ENCODE measurements around the gene LAMC2.
"Not testable (repeated sequence)": the region's sequence is repeated elsewhere in the genome, so short reads cannot be mapped to it uniquely, and the experiment has no call there.

LAMC2 gene

GRCh38 chr1:183263886-183264602 lies 78.0 kb downstream of the LAMC2 start:
- DNase-seq (ENCODE audit: low read depth): no peak

GRCh38 chr1:183267646-183268431 lies 81.8 kb downstream of the LAMC2 start:
- DNase-seq (ENCODE audit: low read depth): peak; percentile 98

- DNase-seq (ENCODE audit: low read depth): peak; percentile 96
Measured at GRCh38 chr1:183270541-183271141, 84.6 kb downstream of the LAMC2 start.

GRCh38 chr1:183272390-183272848 lies 86.4 kb downstream of the LAMC2 start:
- DNase-seq (ENCODE audit: low read depth): peak; percentile 99

- DNase-seq (ENCODE audit: low read depth): peak; percentile 79
Measured at GRCh38 chr1:183273300-183273699, 87.2 kb downstream of the LAMC2 start.

- DNase-seq (ENCODE audit: low read depth): not testable (repeated sequence)
Measured at GRCh38 chr1:183273984-183274383, 87.9 kb downstream of the LAMC2 start.

GRCh38 chr1:183274836-183275235 lies 88.8 kb downstream of the LAMC2 start:
- no peak for DNase-seq (ENCODE audit: low read depth)

GRCh38 chr1:183275322-183275721 lies 89.3 kb downstream of the LAMC2 start:
- no peak for DNase-seq (ENCODE audit: low read depth)

GRCh38 chr1:183276386-183277080 lies 90.5 kb downstream of the LAMC2 start:
- DNase-seq (ENCODE audit: low read depth): peak; percentile 51

GRCh38 chr1:183277821-183278738 lies 92.0 kb downstream of the LAMC2 start:
- DNase-seq (ENCODE audit: low read depth): peak; percentile 83

- peak; percentile 96 for DNase-seq (ENCODE audit: low read depth)
Measured at GRCh38 chr1:183278739-183279591, 92.9 kb downstream of the LAMC2 start.

- DNase-seq (ENCODE audit: low read depth): peak; percentile 99
Measured at GRCh38 chr1:183279835-183280234, 93.8 kb downstream of the LAMC2 start.

GRCh38 chr1:183281039-183281438 lies 95.0 kb downstream of the LAMC2 start:
- peak; percentile 73 for DNase-seq (ENCODE audit: low read depth)

GRCh38 chr1:183281553-183282091 lies 95.6 kb downstream of the LAMC2 start:
- peak; percentile 93 for DNase-seq (ENCODE audit: low read depth)

- DNase-seq (ENCODE audit: low read depth): no peak
Measured at GRCh38 chr1:183282101-183282855, 96.2 kb downstream of the LAMC2 start.

GRCh38 chr1:183283286-183283685 lies 97.2 kb downstream of the LAMC2 start:
- DNase-seq (ENCODE audit: low read depth): no peak

- no peak for DNase-seq (ENCODE audit: low read depth)
Measured at GRCh38 chr1:183284086-183284485, 98.0 kb downstream of the LAMC2 start.

GRCh38 chr1:183285256-183285655 lies 99.2 kb downstream of the LAMC2 start:
- DNase-seq (ENCODE audit: low read depth): no peak

- DNase-seq (ENCODE audit: low read depth): peak; percentile 65
Measured at GRCh38 chr1:183285746-183286145, 99.7 kb downstream of the LAMC2 start.

Data from ELR (cell line).